ENCODE data around the gene FFAR2. TPM values are rescaled to one million over a fixed set of nuclear protein-coding genes. Genes with fewer than 3 reads are reported as not detected.

The FFAR2 gene
- total RNA-seq (under 1 TPM; 0.67 to 0.84 TPM), polyA plus RNA-seq (under 1 TPM; 0.25 to 0.28 TPM)

DNA sequence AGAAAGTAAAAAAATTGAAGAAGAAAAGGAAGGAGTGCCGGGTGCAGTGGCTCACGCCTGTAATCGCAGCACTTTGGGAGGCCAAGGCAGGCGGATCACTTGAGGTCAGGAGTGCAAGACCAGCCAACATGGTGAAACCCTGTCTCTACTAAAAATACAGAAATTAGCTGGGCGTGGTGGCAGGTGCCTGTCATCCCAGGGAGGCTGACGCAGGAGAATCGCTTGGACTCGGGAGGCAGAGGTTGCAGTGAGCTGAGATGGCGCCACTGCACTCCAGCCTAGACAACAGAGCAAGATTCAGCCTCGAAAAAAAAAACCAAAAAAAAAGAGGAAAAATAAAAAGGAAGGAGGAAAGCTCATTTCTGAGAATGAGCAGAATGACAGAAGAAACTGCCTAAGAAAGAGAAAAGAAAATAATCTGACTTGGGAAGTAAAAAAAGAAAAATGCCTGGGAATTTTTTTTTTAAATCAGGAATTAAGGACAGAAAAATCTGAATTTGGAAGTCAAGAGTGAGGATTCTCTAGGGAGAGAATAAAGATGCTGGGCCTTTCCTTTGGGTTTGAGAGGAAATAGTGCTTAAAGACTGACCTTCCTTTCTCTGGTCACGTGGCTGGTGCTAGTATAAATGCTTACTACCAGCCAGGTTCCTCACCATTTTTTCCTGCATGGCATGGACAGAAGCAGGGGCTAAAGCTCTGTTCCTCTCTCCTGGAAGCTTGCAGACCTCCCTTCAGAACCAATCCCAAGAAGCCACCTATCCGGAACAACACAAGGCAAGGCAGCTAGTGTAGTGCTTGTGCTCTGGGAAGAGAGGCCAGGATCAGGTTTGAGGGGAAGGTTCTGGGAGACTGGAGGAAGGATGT is at the start of gene FFAR2:
FFAR2 (plus strand) TSS at position 652 of the 864 bp plus-strand sequence. CDS start 1,458 bp downstream, outside the sequence.
- 85% methylated on average over 12 of the region's 12 CpGs for WGBS
- H3K4me3 ChIP-seq (ENCODE audit: low read depth in 1 of 3, low read length in 3 of 3), result no peak within 1 kb of the TSS
- H3K4me1 ChIP-seq (ENCODE audit: control insufficient read depth in 4 of 4, insufficient read depth in 4 of 4, low read length in 3 of 4), result peaks cover 0 to 8% (median 0%) of the 10 kb centered on the region in 4 donors
- TF ChIP-seq HNF4A (conservative IDR thresholded peaks at IDR 0.05), result no peak
- no peak for TF ChIP-seq ATF3 (IDR thresholded peaks at IDR 0.05)
- no peak for TF ChIP-seq FOXA1 (IDR thresholded peaks at IDR 0.05)
- no peak for TF ChIP-seq EGR1 (IDR thresholded peaks at IDR 0.05; ENCODE audit: low read depth in 2 of 2)
- no peak for TF ChIP-seq FOXA2 (IDR thresholded peaks at IDR 0.05)
- no peak for TF ChIP-seq RXRA (IDR thresholded peaks at IDR 0.05)
- TF ChIP-seq REST (IDR thresholded peaks at IDR 0.05), result no peak
- TF ChIP-seq MAX (IDR thresholded peaks at IDR 0.05), result no peak
- TF ChIP-seq HNF4G (IDR thresholded peaks at IDR 0.05), result no peak
- TF ChIP-seq GABPA (IDR thresholded peaks at IDR 0.05 in 1 of 2, conservative IDR thresholded peaks at IDR 0.05 in 1 of 2), result no peak
- TF ChIP-seq, protein P1, sequence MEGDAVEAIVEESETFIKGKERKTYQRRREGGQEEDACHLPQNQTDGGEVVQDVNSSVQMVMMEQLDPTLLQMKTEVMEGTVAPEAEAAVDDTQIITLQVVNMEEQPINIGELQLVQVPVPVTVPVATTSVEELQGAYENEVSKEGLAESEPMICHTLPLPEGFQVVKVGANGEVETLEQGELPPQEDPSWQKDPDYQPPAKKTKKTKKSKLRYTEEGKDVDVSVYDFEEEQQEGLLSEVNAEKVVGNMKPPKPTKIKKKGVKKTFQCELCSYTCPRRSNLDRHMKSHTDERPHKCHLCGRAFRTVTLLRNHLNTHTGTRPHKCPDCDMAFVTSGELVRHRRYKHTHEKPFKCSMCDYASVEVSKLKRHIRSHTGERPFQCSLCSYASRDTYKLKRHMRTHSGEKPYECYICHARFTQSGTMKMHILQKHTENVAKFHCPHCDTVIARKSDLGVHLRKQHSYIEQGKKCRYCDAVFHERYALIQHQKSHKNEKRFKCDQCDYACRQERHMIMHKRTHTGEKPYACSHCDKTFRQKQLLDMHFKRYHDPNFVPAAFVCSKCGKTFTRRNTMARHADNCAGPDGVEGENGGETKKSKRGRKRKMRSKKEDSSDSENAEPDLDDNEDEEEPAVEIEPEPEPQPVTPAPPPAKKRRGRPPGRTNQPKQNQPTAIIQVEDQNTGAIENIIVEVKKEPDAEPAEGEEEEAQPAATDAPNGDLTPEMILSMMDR (IDR thresholded peaks at IDR 0.05; ENCODE audit: low read depth, low read length, missing input control), result no peak
- TF ChIP-seq YY1 (IDR thresholded peaks at IDR 0.05), result no peak
- TF ChIP-seq SP1 (IDR thresholded peaks at IDR 0.05), result no peak
- no peak for TF ChIP-seq TAF1 (conservative IDR thresholded peaks at IDR 0.05)
- TF ChIP-seq RAD21 (IDR thresholded peaks at IDR 0.05), result no peak
- TF ChIP-seq, protein P2, sequence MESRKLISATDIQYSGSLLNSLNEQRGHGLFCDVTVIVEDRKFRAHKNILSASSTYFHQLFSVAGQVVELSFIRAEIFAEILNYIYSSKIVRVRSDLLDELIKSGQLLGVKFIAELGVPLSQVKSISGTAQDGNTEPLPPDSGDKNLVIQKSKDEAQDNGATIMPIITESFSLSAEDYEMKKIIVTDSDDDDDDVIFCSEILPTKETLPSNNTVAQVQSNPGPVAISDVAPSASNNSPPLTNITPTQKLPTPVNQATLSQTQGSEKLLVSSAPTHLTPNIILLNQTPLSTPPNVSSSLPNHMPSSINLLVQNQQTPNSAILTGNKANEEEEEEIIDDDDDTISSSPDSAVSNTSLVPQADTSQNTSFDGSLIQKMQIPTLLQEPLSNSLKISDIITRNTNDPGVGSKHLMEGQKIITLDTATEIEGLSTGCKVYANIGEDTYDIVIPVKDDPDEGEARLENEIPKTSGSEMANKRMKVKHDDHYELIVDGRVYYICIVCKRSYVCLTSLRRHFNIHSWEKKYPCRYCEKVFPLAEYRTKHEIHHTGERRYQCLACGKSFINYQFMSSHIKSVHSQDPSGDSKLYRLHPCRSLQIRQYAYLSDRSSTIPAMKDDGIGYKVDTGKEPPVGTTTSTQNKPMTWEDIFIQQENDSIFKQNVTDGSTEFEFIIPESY (IDR thresholded peaks at IDR 0.05), result no peak
- H3K27ac ChIP-seq (ENCODE audit: low read depth in 1 of 2, low read length in 2 of 2), result peak within 1 kb of the TSS; percentile 25 to 69
- H3K27me3 ChIP-seq (ENCODE audit: control insufficient read depth in 4 of 4, insufficient read depth in 4 of 4, low read length in 3 of 4), result no peaks in the 10 kb centered on the region
- no peak within 1 kb of the TSS for H3K9ac ChIP-seq (ENCODE audit: low read depth in 1 of 2, low read length in 2 of 2)
- no peaks in the 10 kb centered on the region for H3K36me3 ChIP-seq (ENCODE audit: control insufficient read depth in 4 of 4, insufficient read depth in 3 of 4, low read depth in 1 of 4, low read length in 3 of 4)
- DNase-seq (ENCODE audit: low spot score), result no peak
- H3K9me3 ChIP-seq (ENCODE audit: control insufficient read depth in 4 of 4, low read length in 3 of 4), result no peaks in the 10 kb centered on the region
